Adipose tissue (tissue), 3 donors: ENCODE measurements around the gene ZNF652. TPM values are rescaled to one million over a fixed set of nuclear protein-coding genes. Genes with fewer than 3 reads are reported as not detected.

ENCODE experiments used
- H3K27ac ChIP-seq: one replicate; pipeline ENCODE4 v1.5.1; 2013; ENCODE audit warnings: low read depth, low read length
- WGBS, 3 donors: extraction: QIAGEN DNeasy Blood & Tissue Kit; methylation state at CpG; one replicate each; pipeline ENCODE4 v1.1.7; 2013; 5-methylcytosine and 5-hydroxymethylcytosine counted together
- polyA plus RNA-seq, 3 donors: library from polyadenylated mRNA; stranded (reverse); fragments of 200-250 nt; gene quantifications; one replicate each; pipeline ENCODE4 v1.2.3, GENCODE V29; 2013
- donor health status: healthy with polysubstance abuse.
- donor health status: Bipolar disorder and iron deficiency.
- donor health status: healthy.

Gene ZNF652
- polyA plus RNA-seq, 3 donors = 4.2 to 10.3 (median 4.6) TPM

- 72 to 88% (median 80%) methylated on average over 8 of the region's 8 CpGs for whole genome bisulfite sequencing, 3 donors
- H3K27ac ChIP-seq = no peak overlapping the region
These were observed 24.2 kb downstream of the ZNF652 start for GRCh38 chr17:49337884-49338283.

GRCh38 chr17:49334744-49335512 lies 27.1 kb downstream of the ZNF652 start:
- 46 to 82% (median 76%) methylated on average over 6 of the region's 6 CpGs for whole genome bisulfite sequencing, 3 donors
- no peak overlapping the region for H3K27ac ChIP-seq

GRCh38 chr17:49333804-49334203 lies 28.2 kb downstream of the ZNF652 start:
- WGBS, 3 donors = 27 to 35% (median 35%) methylated on average over 1 of the region's 1 CpG
- H3K27ac ChIP-seq = no peak overlapping the region

GRCh38 chr17:49327835-49328784 lies 33.9 kb downstream of the ZNF652 start:
- 73 to 81% (median 77%) methylated on average over 5 of the region's 5 CpGs for WGBS, 3 donors
- no peak overlapping the region for H3K27ac ChIP-seq

GRCh38 chr17:49325980-49326379 lies 36.1 kb downstream of the ZNF652 start:
- no peak overlapping the region for H3K27ac ChIP-seq
- WGBS, 3 donors = 93 to 97% (median 96%) methylated on average over 2 of the region's 2 CpGs

- H3K27ac ChIP-seq = no peak overlapping the region
- 78 to 85% (median 82%) methylated on average over 6 of the region's 6 CpGs for WGBS, 3 donors
These were observed 43.5 kb downstream of the ZNF652 start for GRCh38 chr17:49318435-49318965.

- WGBS, 3 donors = 57 to 88% (median 70%) methylated on average over 13 of the region's 13 CpGs
- H3K27ac ChIP-seq = no peak overlapping the region
These were observed 45.0 kb downstream of the ZNF652 start for GRCh38 chr17:49316889-49317675.

- WGBS, 3 donors = 48 to 53% (median 50%) methylated on average over 2 of the region's 2 CpGs
- H3K27ac ChIP-seq = no peak overlapping the region
These were observed 45.8 kb downstream of the ZNF652 start for GRCh38 chr17:49316258-49316570.

GRCh38 chr17:49315551-49316257 lies 46.3 kb downstream of the ZNF652 start:
- 36 to 41% (median 40%) methylated on average over 9 of the region's 9 CpGs for WGBS, 3 donors
- no peak overlapping the region for H3K27ac ChIP-seq

GRCh38 chr17:49312722-49313121 lies 49.3 kb downstream of the ZNF652 start:
- WGBS, 3 donors = 80 to 82% (median 82%) methylated on average over 3 of the region's 3 CpGs
- H3K27ac ChIP-seq = no peak overlapping the region

- 74 to 93% (median 88%) methylated on average over 3 of the region's 3 CpGs for WGBS, 3 donors
- H3K27ac ChIP-seq = no peak overlapping the region
These were observed 62.1 kb downstream of the ZNF652 start for GRCh38 chr17:49299996-49300395.

GRCh38 chr17:49298371-49298976 lies 63.6 kb downstream of the ZNF652 start:
- WGBS, 3 donors = 85 to 91% (median 86%) methylated on average over 13 of the region's 13 CpGs
- no peak overlapping the region for H3K27ac ChIP-seq

- WGBS, 3 donors = 61 to 74% (median 73%) methylated on average over 3 of the region's 3 CpGs
- no peak overlapping the region for H3K27ac ChIP-seq
These were observed 64.9 kb downstream of the ZNF652 start for GRCh38 chr17:49297141-49297540.

GRCh38 chr17:49294122-49294521 lies 67.9 kb downstream of the ZNF652 start:
- H3K27ac ChIP-seq = no peak overlapping the region
- WGBS, 3 donors = 77 to 93% (median 78%) methylated on average over 3 of the region's 3 CpGs

- H3K27ac ChIP-seq = no peak overlapping the region
These were observed 69.1 kb downstream of the ZNF652 start for GRCh38 chr17:49292901-49293300.

GRCh38 chr17:49291929-49292328 lies 70.1 kb downstream of the ZNF652 start:
- H3K27ac ChIP-seq = no peak overlapping the region

GRCh38 chr17:49290690-49291359 lies 71.2 kb downstream of the ZNF652 start:
- H3K27ac ChIP-seq = no peak overlapping the region
- 55 to 62% (median 59%) methylated on average over 4 of the region's 4 CpGs for WGBS, 3 donors
